ENCODE results near the gene CCDC9. TPM values are rescaled to one million over a fixed set of nuclear protein-coding genes. Genes with fewer than 3 reads are reported as not detected.

The CCDC9 gene
- total and polyA plus RNA-seq, 2 of the 13 experiments (the other 11 are each of a cell fraction or from before 2014, with no cell fraction given) = 2.9 to 6.3 TPM

- TF ChIP-seq HDAC2 (CRISPR knock-in tag; IDR thresholded peaks at IDR 0.05) (0 out of 2 replicates have a peak, but pooled peaks have one; percentile 32), CHD2 (IDR thresholded peaks at IDR 0.05; ENCODE audit: low read depth, low read length) (no peak), BORCS8-MEF2B (CRISPR knock-in tag; IDR thresholded peaks at IDR 0.05) (no peak), KAT8 (CRISPR knock-in tag; IDR thresholded peaks at IDR 0.05) (no peak), KDM2A (CRISPR knock-in tag; IDR thresholded peaks at IDR 0.05; ENCODE audit: borderline replicate concordance, low read depth) (peak; percentile 29; the same call in 1 of the 2 replicates), CHD4 (IDR thresholded peaks at IDR 0.05; ENCODE audit: borderline replicate concordance, low read length) (peak; percentile 37; the same call in 1 of the 2 replicates), SMC3 (IDR thresholded peaks at IDR 0.05; ENCODE audit: low read length) (peak; percentile 91), PPARG (CRISPR knock-in tag; conservative IDR thresholded peaks at IDR 0.05) (no peak; the same call in 1 of the 2 replicates), MYPOP (CRISPR knock-in tag; IDR thresholded peaks at IDR 0.05) (no peak), SRSF9 (IDR thresholded peaks at IDR 0.05; ENCODE audit: borderline replicate concordance, insufficient read depth, low read depth, low read length, poor library complexity, severe bottlenecking) (no peak), DMAP1 (CRISPR knock-in tag; IDR thresholded peaks at IDR 0.05) (no peak), JUN (CRISPR knock-in tag; IDR thresholded peaks at IDR 0.05) (no peak), ZNF124 (CRISPR knock-in tag; IDR thresholded peaks at IDR 0.05) (no peak), ZNF20 (CRISPR knock-in tag; IDR thresholded peaks at IDR 0.05) (no peak), ZNF12 (CRISPR knock-in tag; IDR thresholded peaks at IDR 0.05) (no peak), DMTF1 (CRISPR knock-in tag; IDR thresholded peaks at IDR 0.05) (no peak), ATF4 (CRISPR knock-in tag; IDR thresholded peaks at IDR 0.05) (peak in 1 of 2 experiments; percentile 81; a peak in 2 of 4 replicates), ZNF503 (CRISPR knock-in tag; IDR thresholded peaks at IDR 0.05) (no peak), KLF12 (CRISPR knock-in tag; IDR thresholded peaks at IDR 0.05; ENCODE audit: borderline replicate concordance) (no peak)
Measured at GRCh38 chr19:47210689-47211316, 45.5 kb upstream of the CCDC9 start (continued).
